Stimulated activated CD4-positive, alpha-beta T cell treated with anti-CD3 and anti-CD28 coated beads, Interleukin-2, amount 100 ng/mL, for 48 hours (primary cell): Measurements from ENCODE around the gene RNF223.
"Not testable (repeated sequence)": the region's sequence is repeated elsewhere in the genome, so short reads cannot be mapped to it uniquely, and the experiment has no call there.

Experiments
- DNase-seq, 2 donors: peaks; one replicate each; pipeline ENCODE4 v3.0.0-alpha.2; 2020

Gene RNF223

DNA sequence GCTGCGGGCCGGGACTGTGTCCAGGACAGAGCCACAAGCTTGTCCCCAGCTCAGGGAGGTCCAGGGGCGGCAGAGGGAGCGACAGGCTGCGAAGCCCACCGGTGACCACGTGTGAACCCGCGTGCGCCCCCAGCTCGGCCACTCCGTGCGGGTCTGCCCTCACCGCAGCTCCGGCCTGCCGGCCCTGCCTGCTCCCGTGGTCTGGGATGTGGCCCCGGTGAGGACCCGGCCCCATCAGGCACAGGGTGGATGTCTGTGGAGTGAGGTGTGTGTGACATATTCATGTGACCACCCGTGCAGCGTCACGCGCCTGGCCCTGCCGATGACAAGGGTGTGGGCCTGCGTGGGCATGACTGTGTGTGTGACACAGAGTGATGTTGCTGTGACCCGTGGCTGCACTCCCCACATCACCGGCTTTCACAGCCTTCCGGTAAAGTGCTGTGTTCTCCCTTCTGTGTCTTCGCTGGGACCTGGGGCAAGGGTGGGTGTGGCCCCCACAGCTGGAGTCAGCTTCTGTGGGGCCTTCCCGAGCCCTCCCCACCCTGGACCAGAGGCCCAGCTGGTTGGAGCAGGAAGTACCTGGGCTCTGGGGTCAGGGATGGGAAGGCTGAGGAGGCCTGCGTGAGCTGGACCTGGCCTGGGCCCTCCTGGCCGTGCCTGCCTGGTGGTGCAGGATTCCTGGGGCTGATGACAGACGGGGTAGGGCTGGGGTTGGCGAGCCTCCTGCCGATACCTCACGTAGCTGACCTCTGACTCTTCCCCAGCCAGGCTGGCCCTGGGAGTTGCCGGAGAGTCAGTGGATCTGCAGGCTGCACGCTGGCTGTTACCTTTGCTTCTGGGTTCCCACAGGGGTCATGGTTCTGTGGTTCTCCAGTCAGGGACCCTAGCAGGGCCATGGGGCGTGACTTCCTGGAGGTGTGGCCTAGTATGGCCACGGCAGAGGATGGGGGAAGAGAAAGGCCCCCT lies 4.1 kb downstream of the RNF223 start:
- no peak for DNase-seq

DNA sequence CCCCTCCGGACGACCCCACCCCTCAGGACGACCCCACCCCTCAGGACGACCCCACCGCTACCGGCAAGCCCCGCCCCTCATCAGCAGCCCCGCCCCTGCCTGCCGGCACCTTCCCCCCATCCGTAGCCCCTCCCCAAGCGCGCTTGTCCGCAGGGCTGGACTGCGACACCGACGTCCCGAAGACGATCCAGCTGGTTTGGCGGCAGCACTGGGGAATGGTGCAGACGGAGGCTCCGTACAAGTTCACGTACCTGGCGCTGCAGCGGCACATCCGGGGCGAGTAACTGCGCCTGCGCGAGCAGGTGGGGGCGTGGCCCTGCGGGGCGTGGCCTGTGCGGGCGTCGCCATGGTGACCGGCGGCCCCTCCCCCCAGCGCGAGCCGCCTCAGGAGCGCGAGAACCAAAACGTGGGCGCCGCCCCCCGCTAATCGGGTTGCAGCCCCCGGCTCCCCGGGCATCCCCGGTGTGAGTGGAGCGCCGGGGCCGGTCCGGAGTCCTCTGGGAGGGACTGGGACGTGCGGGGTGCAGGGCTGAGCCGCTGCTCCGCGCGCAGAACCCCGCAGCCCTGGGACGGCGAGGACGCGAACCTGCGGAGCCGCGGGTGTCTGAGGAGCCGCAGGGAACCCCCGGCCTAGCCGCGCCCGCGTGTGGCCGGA lies 4.9 kb downstream of the RNF223 start:
- peak; percentile 90 to 96 for DNase-seq

DNA sequence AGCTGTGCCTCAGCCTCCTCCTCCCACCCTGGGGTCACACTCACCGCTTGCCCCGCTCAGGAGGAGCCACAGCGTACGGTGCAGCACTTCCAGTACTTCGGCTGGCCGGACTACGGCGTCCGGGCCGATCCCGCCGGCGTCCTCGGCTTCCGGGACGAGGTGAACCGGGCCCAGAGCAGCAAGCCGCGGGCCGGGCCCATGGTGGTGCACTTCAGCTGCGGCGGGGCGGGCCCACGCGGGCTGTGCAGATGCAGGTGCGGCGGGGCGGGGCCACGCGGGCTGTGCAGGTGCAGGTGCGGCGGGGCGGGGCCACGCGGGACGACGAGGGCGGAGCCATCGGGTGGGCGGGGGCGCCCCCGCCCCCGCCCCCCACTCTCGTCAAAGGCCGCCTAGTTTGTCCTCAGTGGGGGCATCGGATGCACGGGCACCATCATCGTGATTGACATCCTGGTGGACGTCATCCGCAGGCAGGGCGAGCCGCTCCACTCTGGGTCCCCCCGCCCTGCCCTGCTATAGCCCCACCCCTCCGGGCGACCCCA lies 5.5 kb downstream of the RNF223 start:
- DNase-seq = no peak

DNA sequence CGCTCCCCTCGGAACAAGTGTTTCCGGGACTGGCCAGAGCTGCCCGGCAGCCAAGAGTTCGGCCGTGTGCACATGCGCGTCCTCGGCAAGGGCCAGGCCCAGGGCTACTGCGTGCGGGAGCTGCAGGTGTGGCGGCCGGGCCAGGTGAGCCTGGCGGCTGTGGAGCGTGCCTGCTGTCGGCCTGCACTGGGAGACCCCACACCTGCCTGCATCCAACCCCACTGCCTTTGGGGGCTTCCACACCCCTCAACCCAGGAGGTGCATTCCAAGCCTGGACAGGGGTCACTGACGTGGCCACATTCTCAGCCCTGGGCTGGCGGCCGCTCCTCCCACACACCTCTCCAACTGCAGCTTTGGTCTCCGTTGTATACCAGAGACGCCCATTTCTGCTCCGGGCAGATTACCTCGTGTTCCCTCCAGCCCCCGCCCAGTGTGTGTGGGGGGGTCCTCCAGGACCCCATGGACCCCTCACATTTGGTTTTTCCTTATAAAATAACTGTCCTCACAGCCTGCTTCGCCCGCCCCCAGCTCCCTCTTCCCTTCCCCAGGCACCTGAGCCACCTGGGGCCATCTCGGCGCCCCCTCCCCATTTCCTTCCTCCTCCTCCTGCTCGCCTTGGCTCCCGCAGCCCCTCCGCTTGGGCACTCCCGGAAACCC lies 6.1 kb downstream of the RNF223 start:
- no peak for DNase-seq

DNA sequence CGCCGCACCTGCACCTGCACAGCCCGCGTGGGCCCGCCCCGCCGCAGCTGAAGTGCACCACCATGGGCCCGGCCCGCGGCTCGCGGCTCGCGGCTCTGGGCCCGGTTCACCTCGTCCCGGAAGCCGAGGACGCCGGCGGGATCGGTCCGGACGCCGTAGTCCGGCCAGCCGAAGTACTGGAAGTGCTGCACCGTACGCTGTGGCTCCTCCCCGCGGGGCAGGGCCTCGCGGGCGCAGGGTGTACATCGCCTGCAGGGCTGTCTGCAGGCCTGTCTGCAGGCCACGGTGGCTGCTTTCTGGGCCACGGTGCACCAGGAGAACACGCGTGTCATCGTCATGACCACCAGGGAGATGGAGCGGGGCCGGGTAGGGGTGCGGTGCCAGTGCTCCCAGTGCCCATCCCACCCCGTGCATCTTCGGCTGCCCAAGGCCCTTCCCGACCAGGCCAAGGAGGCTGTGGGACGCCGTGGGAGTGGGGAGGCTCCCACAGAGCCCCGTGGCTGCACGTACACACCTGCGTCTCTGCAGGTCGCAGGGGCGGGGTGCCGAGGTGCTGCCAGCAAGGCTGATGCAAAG lies 6.7 kb downstream of the RNF223 start:
- no peak for DNase-seq

DNA sequence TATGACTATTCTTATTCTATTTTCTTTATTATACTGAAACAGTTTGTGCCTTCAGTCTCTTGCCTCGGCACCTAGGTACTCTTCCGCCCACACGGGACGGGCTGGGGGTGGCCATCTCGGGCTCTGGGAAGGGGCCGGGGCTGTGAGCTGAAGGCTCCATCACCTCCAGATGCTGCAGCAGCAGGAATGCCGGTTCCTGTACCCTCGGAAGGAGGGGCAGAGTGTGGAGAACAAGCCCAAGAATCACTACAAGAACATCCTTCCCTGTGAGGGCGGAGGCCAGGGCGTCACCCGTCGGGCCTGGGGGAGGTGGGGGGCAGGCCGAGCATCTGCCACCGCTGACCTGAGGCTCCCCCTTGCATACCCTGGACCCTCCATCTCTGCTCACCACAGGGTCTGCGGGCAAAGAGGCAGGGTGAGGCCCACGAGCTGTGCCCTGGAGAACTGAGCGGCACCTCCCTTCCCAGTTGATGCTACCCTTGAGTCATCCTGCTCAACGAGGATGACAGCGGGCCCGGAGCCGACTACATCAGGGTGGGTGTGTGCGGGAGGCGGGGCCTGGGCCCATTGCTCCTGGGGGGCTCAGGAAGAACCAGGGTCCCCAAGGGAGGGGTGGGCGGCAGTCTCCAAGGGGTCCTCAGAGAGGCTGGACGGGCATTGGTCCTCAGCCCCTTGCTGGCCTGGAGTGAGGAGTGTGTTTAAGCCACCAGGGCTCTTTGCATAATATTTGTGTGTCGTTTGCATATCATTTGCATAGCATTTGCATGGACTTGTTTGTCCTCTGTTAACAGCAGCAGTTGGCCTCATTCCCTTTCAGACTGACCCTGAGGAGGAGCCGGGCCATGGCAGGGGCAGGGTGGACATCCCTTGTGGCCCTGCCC lies 7.5 kb downstream of the RNF223 start:
- no peak for DNase-seq

DNA sequence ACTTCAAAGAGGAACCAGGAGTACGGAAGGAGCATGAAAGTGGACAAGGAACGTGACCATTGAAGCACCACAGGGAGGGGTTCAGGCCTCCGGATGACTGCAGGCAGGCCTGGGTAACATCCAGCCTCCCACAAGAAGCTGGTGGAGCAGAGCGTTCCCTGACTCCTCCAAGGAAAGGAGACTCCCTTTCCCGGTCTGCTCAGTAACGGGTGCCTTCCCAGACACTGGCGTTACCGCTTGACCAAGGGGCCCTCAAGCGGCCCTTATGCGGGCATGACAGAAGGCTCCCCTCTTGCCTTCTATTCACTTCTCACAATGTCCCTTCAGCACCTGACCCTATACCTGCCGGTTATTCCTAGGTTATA lies 8.2 kb downstream of the RNF223 start:
- not testable (repeated sequence) for DNase-seq

DNA sequence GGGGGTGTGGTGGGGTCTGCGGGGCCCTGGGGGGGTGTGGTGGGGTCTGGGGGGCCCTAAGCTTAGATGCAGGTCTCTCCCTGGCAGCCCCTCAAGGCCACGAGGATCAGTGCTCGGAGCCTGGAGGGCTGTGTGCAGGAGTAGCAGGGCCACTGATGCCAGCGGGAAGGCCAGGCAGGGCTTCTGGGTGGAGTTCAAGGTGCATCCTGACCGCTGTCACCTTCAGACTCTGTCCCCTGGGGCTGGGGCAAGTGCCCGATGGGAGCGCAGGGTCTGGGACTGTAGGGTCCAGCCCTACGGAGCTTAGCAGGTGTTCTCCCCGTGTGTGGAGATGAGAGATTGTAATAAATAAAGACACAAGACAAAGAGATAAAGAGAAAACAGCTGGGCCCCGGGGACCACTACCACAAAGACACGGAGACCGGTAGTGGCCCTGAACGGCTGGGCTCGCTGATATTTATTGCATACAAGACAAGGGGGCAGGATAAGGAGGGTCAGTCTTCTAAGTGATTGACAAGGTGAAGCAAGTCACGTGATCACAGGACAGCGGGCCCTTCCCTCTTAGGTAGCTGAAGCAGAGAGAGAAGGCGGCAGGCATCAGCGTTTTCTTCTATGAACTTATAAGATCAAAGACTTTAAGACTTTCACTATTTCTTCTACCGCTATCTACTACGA lies 8.7 kb downstream of the RNF223 start:
- no peak for DNase-seq

DNA sequence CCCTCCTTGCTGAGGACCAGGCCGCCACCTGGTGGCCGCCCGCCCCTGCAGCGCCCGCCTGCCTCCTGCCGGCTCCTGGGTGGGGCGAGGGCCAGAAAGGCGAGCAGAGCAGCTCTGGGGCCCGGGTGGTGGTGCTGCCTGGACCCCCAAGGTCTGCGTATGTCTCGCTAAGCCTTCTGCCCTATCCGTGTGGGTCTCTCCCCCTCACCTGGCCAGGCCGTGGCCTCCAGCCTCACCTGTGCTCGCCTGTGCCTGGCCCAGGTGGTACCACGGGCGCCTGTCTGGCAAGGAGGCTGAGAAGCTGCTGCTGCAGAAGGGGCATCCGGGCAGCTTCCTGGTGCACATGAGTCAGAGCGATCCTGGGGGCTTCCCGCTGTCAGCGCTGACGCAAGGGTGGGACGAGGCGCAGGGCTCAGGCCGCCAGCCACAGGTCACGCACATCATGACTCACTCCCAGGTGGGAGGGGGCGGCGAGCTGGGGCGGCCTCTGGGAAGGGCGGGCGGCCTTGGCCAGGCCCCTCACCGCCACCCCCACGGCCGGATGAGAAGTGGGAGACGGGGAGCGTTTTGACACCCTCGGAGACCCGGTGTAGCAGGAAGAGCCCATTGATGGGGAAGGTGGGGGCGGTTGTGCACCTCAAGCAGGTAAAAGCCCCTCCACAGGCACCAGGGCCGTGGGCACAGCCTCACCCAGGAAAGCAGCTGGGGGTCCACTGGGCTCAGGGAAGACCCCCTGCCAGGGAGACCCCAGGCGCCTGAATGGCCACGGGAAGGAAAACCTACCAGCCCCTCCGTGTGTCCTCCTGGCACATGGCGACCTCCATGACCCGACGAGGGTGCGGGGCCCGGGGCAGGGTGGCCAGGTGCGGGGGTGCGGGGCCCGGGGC lies 9.9 kb downstream of the RNF223 start:
- DNase-seq = peak; percentile 76 to 78

DNA sequence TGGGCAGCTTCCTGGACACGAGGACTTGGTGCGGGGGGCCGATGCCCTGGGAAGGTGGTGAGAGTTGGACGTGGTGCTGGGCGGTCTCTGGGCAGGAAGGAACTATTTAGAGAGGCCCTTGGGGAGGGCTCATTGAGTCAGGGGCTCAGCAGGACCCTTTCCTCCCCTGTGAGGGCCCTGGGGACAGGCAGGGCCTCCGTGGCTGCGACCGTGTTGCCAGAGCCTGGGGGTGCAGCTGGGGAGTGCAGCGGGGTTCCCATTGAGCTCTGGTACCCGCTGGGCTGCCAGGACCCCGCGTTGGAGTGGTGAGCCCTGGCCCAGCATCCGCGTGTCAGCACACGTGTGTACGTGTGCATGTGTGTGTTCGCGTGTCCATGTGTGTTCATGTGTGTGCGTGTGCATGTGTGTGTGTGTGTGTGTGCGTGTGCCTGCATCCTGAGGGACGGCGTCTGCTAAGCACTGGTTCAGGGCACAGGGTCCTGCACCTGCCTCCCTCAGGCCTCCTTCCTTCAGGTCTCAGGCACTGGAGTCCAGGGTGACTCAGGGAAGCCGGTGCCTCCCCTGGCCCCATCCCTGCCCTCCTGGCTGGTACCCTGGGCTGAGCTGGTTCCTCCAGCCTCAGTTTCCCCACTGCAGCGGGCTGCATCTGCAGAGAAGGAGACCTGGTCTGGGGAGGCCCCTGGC lies 10.7 kb downstream of the RNF223 start:
- DNase-seq = no peak

DNA sequence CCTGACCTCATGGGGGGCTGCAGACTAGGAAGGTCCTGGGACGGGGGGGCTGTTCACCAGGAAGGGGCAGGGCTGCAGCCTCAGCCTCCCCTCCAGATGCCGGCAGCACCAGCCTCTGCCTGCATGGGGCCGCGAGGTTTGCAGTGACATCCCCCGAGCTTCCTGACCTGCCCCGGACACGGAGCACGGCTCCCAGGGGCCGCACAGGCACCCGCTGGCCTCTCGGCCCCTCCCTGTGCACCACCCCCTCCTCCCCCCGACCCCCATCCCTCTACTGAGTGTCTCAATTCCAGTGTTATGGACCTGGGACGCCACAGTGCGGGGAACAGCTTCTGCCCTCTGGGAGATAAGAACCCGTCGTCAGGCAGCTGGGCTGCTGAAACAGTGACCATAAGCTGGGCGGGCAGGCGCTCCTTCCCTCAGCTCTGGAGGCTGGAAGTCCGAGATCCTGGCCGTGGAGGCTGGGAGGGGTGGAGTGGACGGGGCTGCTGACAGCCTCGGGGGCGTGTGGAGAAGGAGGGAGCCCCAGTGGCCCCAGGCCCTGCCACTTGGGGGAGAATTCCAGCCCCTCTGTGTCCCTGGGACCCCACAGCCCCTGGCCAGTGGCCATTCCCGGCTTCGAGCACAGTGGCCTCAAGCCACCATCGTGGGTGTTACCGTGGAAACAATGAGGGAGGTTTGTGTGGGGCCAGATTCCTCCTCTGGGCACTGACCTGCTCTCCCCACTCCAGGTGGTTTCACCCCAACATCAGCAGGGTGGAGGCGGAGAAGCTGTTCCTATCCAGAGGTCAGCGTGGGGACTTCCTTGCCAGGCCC lies 11.6 kb downstream of the RNF223 start:
- no peak for DNase-seq

DNA sequence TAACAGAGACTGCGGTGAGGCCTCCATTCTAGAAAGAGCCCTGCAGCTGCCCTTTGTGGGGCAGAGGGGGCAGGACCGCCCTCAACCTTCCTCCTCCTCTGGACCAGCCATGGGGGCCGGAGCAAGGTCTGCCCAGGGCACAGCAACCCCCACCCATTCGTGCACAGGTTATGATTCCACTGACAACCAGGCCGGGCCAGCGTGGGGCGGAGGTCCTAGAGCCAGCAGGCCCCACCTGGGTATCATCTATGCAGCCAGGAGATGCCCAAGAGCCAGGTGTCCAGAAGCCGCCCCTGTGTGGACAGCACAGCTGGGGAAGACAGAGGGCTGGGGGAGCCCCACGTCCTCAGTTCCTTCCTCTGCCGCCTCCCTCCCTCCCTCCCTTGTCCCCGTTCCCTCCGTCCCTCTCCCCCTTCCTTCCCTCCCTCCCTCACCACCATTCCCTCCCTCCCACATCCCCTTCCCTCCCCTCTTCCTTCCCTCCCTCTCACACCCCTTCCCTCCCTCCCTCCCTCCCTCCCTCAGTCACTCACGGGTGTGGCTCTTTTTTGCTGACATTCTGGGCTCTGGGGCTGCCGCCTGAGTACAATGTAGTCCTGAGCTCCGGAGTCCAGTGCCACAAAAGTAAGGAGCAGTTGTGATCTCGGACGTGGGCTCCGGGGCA lies 12.3 kb downstream of the RNF223 start:
- no peak for DNase-seq

DNA sequence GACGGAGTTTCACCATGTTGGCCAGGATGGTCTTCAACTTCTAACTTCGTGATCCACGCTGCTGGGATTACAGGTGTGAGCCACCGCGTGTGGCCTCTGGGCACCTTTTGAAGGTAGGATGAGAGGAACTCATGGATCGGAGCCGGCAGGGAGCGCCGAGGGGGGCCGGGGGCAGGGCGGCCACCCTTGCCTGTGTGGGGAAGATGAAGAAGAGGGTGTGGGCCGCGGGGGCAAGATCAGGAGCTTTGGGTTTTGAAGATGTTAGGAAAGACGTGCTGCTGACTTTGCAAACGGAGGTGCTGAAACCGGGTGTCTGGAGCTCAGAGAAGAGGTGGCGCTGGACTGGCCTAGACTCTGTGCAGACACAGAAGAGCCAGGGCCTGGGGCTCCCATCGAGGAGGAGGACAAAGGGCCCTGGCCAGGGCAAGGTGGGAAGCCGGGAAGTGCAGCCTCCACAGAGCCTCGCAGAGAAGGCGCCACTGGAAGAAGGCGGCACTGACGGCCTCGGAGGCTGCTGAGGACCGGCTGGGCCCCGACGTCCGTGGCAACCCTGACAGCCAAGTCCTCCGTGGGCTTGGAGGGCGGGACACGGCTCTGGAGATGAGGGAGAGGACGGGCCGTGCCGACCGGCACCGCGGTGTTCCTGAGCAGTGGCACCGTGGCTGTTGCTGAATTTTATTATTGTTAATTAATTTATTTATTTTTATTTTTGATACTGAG lies 13.7 kb downstream of the RNF223 start:
- DNase-seq = no peak

DNA sequence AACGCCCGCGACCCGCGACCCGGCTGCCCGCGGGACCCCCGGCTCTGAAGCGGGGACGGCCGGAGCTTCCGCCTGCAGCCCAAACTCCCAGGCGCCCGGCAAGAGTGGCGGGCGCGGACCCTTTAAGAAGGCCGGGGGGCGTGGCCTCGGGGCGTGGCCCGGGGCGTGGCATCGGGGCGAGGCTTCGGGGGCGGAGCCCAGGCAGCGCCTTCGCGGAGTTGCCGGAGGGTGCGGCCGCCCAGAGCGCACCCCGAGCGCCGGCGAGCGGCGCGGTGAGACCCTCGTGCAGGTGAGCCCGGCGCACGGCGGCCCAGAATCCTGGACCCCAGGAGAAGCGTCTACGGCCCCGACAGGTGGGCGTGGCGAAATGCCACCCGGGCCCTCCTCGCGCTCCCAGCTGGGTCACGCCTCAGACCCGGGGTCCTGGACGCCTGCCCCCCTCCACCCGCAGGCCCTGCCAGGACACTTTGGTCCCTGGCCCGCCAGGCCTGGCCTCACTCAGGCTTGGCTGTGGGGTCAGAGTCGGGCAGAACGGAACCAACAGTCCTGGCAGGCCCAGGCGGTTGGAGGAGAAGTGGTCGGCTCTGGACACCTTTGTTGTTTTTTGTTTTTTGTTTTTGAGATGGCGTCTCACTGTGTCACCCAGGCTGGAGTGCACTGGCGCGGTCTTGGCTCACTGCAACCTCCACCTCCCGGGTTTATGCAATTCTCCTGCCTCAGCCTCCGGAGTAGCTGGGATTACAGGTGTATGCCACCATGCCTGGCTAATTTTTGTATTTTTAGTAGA lies 14.4 kb downstream of the RNF223 start:
- peak; percentile 96 to 97 for DNase-seq

DNA sequence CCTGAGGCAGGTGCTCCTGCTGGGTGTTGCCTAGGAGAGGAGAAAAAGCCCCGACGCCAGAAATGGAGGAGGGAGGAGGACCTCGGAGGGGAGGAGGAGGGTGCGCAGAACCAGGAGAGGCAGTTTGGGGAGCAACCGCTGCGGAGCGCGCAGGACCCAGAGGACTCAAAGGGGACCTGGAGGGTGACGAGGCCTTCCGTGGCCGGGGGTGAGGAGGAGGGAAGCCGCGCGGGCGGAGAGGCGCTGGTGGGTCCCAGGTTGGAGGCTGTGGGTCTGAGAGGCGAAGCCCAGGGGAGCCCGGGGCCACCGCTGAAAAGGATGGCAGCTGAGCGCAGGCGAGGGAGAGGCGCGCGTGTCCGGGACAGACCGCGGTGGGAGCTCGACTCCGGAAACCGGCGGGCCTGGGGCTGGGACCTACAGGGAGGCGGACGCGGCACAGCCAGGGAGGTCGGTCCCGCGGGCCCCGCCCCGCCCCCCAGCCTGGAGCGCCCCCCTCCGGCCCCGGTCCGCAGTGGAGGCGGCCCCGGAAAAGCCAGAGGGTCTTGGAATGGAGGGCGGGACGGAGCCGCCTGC lies 15.1 kb downstream of the RNF223 start:
- peak in 1 of 2 donors; percentile 49 for DNase-seq
